ENCODE measurements around the gene PTCRA.
"Not testable (repeated sequence)": the region's sequence is repeated elsewhere in the genome, so short reads cannot be mapped to it uniquely, and the experiment has no call there.

Gene PTCRA

GRCh38 chr6:42937548-42938427 lies 21.9 kb downstream of the PTCRA start:
- DNase-seq (ENCODE audit: low read depth) = no peak
- no peak for TF ChIP-seq CTCF (IDR thresholded peaks at IDR 0.05; ENCODE audit: insufficient read depth, low read depth, low read length, missing control alignments)
- no peak overlapping the region for H3K4me3 ChIP-seq (ENCODE audit: low read depth, low read length)

GRCh38 chr6:42938428-42938796 lies 22.6 kb downstream of the PTCRA start:
- H3K4me3 ChIP-seq (ENCODE audit: low read depth, low read length) = no peak overlapping the region
- no peak for TF ChIP-seq CTCF (IDR thresholded peaks at IDR 0.05; ENCODE audit: insufficient read depth, low read depth, low read length, missing control alignments)
- DNase-seq (ENCODE audit: low read depth) = no peak

GRCh38 chr6:42938987-42939809 lies 23.3 kb downstream of the PTCRA start:
- no peak overlapping the region for H3K4me3 ChIP-seq (ENCODE audit: low read depth, low read length)
- no peak for TF ChIP-seq CTCF (IDR thresholded peaks at IDR 0.05; ENCODE audit: insufficient read depth, low read depth, low read length, missing control alignments)
- DNase-seq (ENCODE audit: low read depth) = no peak

GRCh38 chr6:42939810-42940167 lies 23.9 kb downstream of the PTCRA start:
- TF ChIP-seq CTCF (IDR thresholded peaks at IDR 0.05; ENCODE audit: insufficient read depth, low read depth, low read length, missing control alignments) = no peak
- DNase-seq (ENCODE audit: low read depth) = no peak
- H3K4me3 ChIP-seq (ENCODE audit: low read depth, low read length) = no peak overlapping the region

- TF ChIP-seq CTCF (IDR thresholded peaks at IDR 0.05; ENCODE audit: insufficient read depth, low read depth, low read length, missing control alignments) = no peak
- H3K4me3 ChIP-seq (ENCODE audit: low read depth, low read length) = no peak overlapping the region
- DNase-seq (ENCODE audit: low read depth) = no peak
Measured at GRCh38 chr6:42940493-42941045, 24.7 kb downstream of the PTCRA start.

- not testable (repeated sequence) for DNase-seq (ENCODE audit: low read depth); H3K4me3 ChIP-seq (ENCODE audit: low read depth, low read length)
Measured at GRCh38 chr6:42941356-42941755, 25.5 kb downstream of the PTCRA start.

- DNase-seq (ENCODE audit: low read depth) = no peak
- TF ChIP-seq CTCF (IDR thresholded peaks at IDR 0.05; ENCODE audit: insufficient read depth, low read depth, low read length, missing control alignments) = no peak
- H3K4me3 ChIP-seq (ENCODE audit: low read depth, low read length) = no peak overlapping the region
Measured at GRCh38 chr6:42942444-42942843, 26.6 kb downstream of the PTCRA start.
